Liver (tissue), 3 donors: Measurements from ENCODE around the gene SCRN3.
"Not testable (repeated sequence)": the region's sequence is repeated elsewhere in the genome, so short reads cannot be mapped to it uniquely, and the experiment has no call there.

Experiments used
- CTCF ChIP-seq: fragments of 150-350 bp; IDR thresholded peaks from 2 replicates; pipeline ENCODE4 v1.5.1; 2017; ENCODE audit warnings: improper control_type of control experiment, low read depth, low read length; ENCODE audit not compliant: missing input control
- EGR1 ChIP-seq, 2 donors: IDR thresholded peaks; 2 replicates each; pipeline ENCODE4 v1.6.1; 2016 to 2018; ENCODE audit warnings: antibody characterized with exemption in 2 of 2, low read depth in 2 of 2
- FOXA1 ChIP-seq: IDR thresholded peaks from 2 replicates; pipeline ENCODE4 v1.6.1; 2016; ENCODE audit warnings: antibody characterized with exemption
- GABPA ChIP-seq, 2 donors: IDR thresholded peaks in 1 of 2; conservative IDR thresholded peaks in 1 of 2; 2 replicates each; pipeline ENCODE4 v1.6.1; 2016; ENCODE audit warnings: antibody characterized with exemption in 2 of 2, mild to moderate bottlenecking in 1 of 2, moderate library complexity in 1 of 2
- HNF4G ChIP-seq: IDR thresholded peaks from 2 replicates; pipeline ENCODE4 v1.6.1; 2016; ENCODE audit warnings: antibody characterized with exemption
- MAX ChIP-seq: IDR thresholded peaks from 2 replicates; pipeline ENCODE4 v1.6.1; 2016; ENCODE audit warnings: antibody characterized with exemption
- RAD21 ChIP-seq, 2 donors: IDR thresholded peaks; 2 replicates each; pipeline ENCODE4 v1.6.1; 2016; ENCODE audit warnings: antibody characterized with exemption in 2 of 2, mild to moderate bottlenecking in 2 of 2
- TAF1 ChIP-seq: conservative IDR thresholded peaks from 2 replicates; pipeline ENCODE4 v1.6.1; 2016; ENCODE audit warnings: antibody characterized with exemption, mild to moderate bottlenecking
- YY1 ChIP-seq: IDR thresholded peaks from 2 replicates; pipeline ENCODE4 v1.6.1; 2016; ENCODE audit warnings: antibody characterized with exemption, mild to moderate bottlenecking
- TF ChIP-seq, protein P1 (sequence below): IDR thresholded peaks from 2 replicates; pipeline ENCODE4 v1.6.1; 2016; ENCODE audit warnings: antibody characterized with exemption, mild to moderate bottlenecking
- TF ChIP-seq, protein P2 (sequence below): IDR thresholded peaks from 2 replicates; pipeline ENCODE4 v1.6.1; 2016; ENCODE audit warnings: antibody characterized with exemption
- TF ChIP-seq, protein P3 (sequence below): IDR thresholded peaks from 2 replicates; pipeline ENCODE4 v1.6.1; 2016; ENCODE audit warnings: antibody characterized with exemption
- donor health status: healthy.
- donor health status: healthy.

DNA sequence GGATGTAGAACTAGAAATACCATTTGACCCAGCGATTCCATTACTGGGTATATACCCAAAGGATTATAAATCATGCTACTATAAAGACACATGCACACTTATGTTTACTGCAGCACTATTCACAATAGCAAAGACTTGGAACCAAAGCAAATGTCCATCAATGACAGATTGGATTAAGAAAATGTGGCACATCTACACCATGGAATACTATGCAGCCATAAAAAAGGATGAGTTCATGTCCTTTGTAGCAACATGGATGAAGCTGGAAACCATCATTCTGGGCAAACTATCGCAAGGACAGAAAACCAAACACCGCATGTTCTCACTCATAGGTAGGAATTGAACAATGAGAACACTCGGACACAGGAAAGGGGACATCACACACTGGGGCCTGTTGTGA, 35.9 kb upstream of the SCRN3 start:
- TF ChIP-seq CTCF; RAD21 (IDR thresholded peaks at IDR 0.05); HNF4G; YY1; EGR1 (IDR thresholded peaks at IDR 0.05; ENCODE audit: low read depth in 2 of 2); FOXA1; GABPA (IDR thresholded peaks at IDR 0.05 in 1 of 2, conservative IDR thresholded peaks at IDR 0.05 in 1 of 2); TAF1; MAX: not testable (repeated sequence)
- TF ChIP-seq, protein P1, sequence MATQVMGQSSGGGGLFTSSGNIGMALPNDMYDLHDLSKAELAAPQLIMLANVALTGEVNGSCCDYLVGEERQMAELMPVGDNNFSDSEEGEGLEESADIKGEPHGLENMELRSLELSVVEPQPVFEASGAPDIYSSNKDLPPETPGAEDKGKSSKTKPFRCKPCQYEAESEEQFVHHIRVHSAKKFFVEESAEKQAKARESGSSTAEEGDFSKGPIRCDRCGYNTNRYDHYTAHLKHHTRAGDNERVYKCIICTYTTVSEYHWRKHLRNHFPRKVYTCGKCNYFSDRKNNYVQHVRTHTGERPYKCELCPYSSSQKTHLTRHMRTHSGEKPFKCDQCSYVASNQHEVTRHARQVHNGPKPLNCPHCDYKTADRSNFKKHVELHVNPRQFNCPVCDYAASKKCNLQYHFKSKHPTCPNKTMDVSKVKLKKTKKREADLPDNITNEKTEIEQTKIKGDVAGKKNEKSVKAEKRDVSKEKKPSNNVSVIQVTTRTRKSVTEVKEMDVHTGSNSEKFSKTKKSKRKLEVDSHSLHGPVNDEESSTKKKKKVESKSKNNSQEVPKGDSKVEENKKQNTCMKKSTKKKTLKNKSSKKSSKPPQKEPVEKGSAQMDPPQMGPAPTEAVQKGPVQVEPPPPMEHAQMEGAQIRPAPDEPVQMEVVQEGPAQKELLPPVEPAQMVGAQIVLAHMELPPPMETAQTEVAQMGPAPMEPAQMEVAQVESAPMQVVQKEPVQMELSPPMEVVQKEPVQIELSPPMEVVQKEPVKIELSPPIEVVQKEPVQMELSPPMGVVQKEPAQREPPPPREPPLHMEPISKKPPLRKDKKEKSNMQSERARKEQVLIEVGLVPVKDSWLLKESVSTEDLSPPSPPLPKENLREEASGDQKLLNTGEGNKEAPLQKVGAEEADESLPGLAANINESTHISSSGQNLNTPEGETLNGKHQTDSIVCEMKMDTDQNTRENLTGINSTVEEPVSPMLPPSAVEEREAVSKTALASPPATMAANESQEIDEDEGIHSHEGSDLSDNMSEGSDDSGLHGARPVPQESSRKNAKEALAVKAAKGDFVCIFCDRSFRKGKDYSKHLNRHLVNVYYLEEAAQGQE: not testable (repeated sequence)
- TF ChIP-seq, protein P2, sequence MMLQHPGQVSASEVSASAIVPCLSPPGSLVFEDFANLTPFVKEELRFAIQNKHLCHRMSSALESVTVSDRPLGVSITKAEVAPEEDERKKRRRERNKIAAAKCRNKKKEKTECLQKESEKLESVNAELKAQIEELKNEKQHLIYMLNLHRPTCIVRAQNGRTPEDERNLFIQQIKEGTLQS: not testable (repeated sequence)
- TF ChIP-seq, protein P3, sequence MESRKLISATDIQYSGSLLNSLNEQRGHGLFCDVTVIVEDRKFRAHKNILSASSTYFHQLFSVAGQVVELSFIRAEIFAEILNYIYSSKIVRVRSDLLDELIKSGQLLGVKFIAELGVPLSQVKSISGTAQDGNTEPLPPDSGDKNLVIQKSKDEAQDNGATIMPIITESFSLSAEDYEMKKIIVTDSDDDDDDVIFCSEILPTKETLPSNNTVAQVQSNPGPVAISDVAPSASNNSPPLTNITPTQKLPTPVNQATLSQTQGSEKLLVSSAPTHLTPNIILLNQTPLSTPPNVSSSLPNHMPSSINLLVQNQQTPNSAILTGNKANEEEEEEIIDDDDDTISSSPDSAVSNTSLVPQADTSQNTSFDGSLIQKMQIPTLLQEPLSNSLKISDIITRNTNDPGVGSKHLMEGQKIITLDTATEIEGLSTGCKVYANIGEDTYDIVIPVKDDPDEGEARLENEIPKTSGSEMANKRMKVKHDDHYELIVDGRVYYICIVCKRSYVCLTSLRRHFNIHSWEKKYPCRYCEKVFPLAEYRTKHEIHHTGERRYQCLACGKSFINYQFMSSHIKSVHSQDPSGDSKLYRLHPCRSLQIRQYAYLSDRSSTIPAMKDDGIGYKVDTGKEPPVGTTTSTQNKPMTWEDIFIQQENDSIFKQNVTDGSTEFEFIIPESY: not testable (repeated sequence)
